Effector CD4-positive, alpha-beta T cell (primary cell): ENCODE measurements around the gene CDK2.
"Not testable (repeated sequence)": the region's sequence is repeated elsewhere in the genome, so short reads cannot be mapped to it uniquely, and the experiment has no call there.

Experiments used
- DNase-seq: peaks from one replicate; pipeline ENCODE4 v3.0.0-alpha.2; 2020
- total RNA-seq: gene quantifications from one replicate; lab custom pipeline; 2026; lab: John Stamatoyannopoulos, UW

The CDK2 gene
- total RNA-seq: 17.6 reads per million, percentile 44 among the genes with 10 or more reads in this experiment

- peak; percentile 83 for DNase-seq
These were observed at the start of gene CDK2 for GRCh38 chr12:55966408-55967281. CDK2 (plus strand) TSS chr12:55966830; CDS start chr12:55967009, 179 bp downstream.

- DNase-seq: not testable (repeated sequence)
These were observed 47.6 kb upstream of the CDK2 start for GRCh38 chr12:55919032-55919431.

GRCh38 chr12:55922126-55922525, 44.5 kb upstream of the CDK2 start:
- no peak for DNase-seq

- DNase-seq: not testable (repeated sequence)
These were observed 43.0 kb upstream of the CDK2 start for GRCh38 chr12:55923648-55924047.

GRCh38 chr12:55925371-55925770, 41.3 kb upstream of the CDK2 start:
- DNase-seq: no peak

- no peak for DNase-seq
These were observed 40.5 kb upstream of the CDK2 start for GRCh38 chr12:55925870-55926737.

GRCh38 chr12:55926738-55927587, 39.7 kb upstream of the CDK2 start:
- peak; percentile 84 for DNase-seq

- peak; percentile 49 for DNase-seq
These were observed 38.8 kb upstream of the CDK2 start, which contains the start of gene PYM1 for GRCh38 chr12:55927588-55928502. PYM1 (minus strand) TSS chr12:55927894; CDS start chr12:55927761, 133 bp downstream.

GRCh38 chr12:55929306-55929791, 37.3 kb upstream of the CDK2 start:
- DNase-seq: peak; percentile 83

- DNase-seq: peak; percentile 56
These were observed 35.8 kb upstream of the CDK2 start, which contains the start of gene DGKA for GRCh38 chr12:55930771-55931316. DGKA (plus strand) TSS chr12:55931162; CDS start chr12:55936504, 5,342 bp downstream.

GRCh38 chr12:55931317-55931779, 35.3 kb upstream of the CDK2 start:
- DNase-seq: no peak

GRCh38 chr12:55931780-55932550, 34.7 kb upstream of the CDK2 start:
- DNase-seq: no peak

- no peak for DNase-seq
These were observed 34.1 kb upstream of the CDK2 start for GRCh38 chr12:55932551-55932910.

- no peak for DNase-seq
These were observed 33.3 kb upstream of the CDK2 start for GRCh38 chr12:55933169-55933798.

GRCh38 chr12:55933799-55934742, 32.6 kb upstream of the CDK2 start:
- DNase-seq: no peak

GRCh38 chr12:55934773-55935172, 31.9 kb upstream of the CDK2 start:
- DNase-seq: no peak

GRCh38 chr12:55935738-55936151, 30.9 kb upstream of the CDK2 start:
- no peak for DNase-seq

GRCh38 chr12:55937981-55938380, 28.6 kb upstream of the CDK2 start:
- no peak for DNase-seq
